Thyroid gland (tissue), 4 donors: Measurements from ENCODE around the gene TBCCD1. TPM values are rescaled to one million over a fixed set of nuclear protein-coding genes. Genes with fewer than 3 reads are reported as not detected.
A peak's percentile ranks its signal among the peaks of the same experiment; 100 is the strongest.

Experiments used
- DNase-seq, 2 donors: peaks; one replicate each; pipeline ENCODE4 v3.0.0-alpha.2; 2019
- H3K27ac ChIP-seq, 3 donors: fragments of 200-600 bp; sonication (generic); 1 replicate in 2 of 3; 2 replicates in 1 of 3; pipeline ENCODE4 v1.5.1; 2016 to 2019; ENCODE audit warnings: mild to moderate bottlenecking in 1 of 3, moderate library complexity in 1 of 3
- H3K27me3 ChIP-seq: fragments of 200-600 bp; sonication (generic); one replicate; pipeline ENCODE4 v1.5.1; 2019
- H3K36me3 ChIP-seq, 2 donors: fragments of 200-600 bp; sonication (generic); one replicate each; pipeline ENCODE4 v1.5.1; 2016 to 2019
- H3K4me1 ChIP-seq, 2 donors: fragments of 200-600 bp; sonication (generic); one replicate each; pipeline ENCODE4 v1.5.1; 2017 to 2019
- H3K4me3 ChIP-seq, 3 donors: fragments of 200-600 bp; sonication (generic); replicated peaks in 1 of 3; 1 replicate in 2 of 3; 2 replicates in 1 of 3; pipeline ENCODE4 v1.5.1; 2016; ENCODE audit warnings: mild to moderate bottlenecking in 1 of 3
- H3K9me3 ChIP-seq: fragments of 200-600 bp; sonication (generic); one replicate; pipeline ENCODE4 v1.5.1; 2017
- CTCF ChIP-seq, 6 experiments: fragments of 200-600 bp in 3 of 6; fragments of 450-650 bp in 3 of 6; sonication (generic) in 3 of 6; IDR thresholded peaks; one replicate each; pipeline ENCODE4 v1.5.1; 2016 to 2019; ENCODE audit warnings: antibody characterized with exemption in 6 of 6, mild to moderate bottlenecking in 2 of 6, inconsistent platforms in 1 of 6, moderate library complexity in 1 of 6
- POLR2A ChIP-seq, 2 donors: fragments of 450-650 bp; IDR thresholded peaks; one replicate each; pipeline ENCODE4 v1.6.1; 2017; ENCODE audit warnings: antibody characterized with exemption in 2 of 2, mild to moderate bottlenecking in 2 of 2, moderate library complexity in 1 of 2
- WGBS, 2 donors: methylation state at CpG; one replicate each; pipeline ENCODE4 v1.1.5; 2017; 5-methylcytosine and 5-hydroxymethylcytosine counted together
- intact Hi-C: fragments of 100-400 bp; cut with DNase I; formaldehyde crosslinking; loops from one replicate; pipeline ENCODE4 v1.15.1; 2023
- total RNA-seq, 4 donors: library from RNA; depleted of rRNA; stranded (reverse); fragments of >200 nt; gene quantifications; one replicate each; pipeline ENCODE4 v1.2.3, GENCODE V29; 2016

The TBCCD1 gene
- total RNA-seq, 4 donors from 2014 or later = 20.8 to 24.3 (median 21.6) TPM

- Histone ChIP-seq H3K9me3 (no peaks in the 10 kb centered on the region), H3K27me3 (no peaks in the 10 kb centered on the region), H3K36me3 (no peaks in the 10 kb centered on the region), H3K4me3 (no peak overlapping the region), H3K4me1 (peaks cover 0 to 3% of the 10 kb centered on the region in 2 donors), H3K27ac (no peak overlapping the region)
- intact Hi-C loops = no loop called here
- WGBS, 2 donors = 28 to 41% methylated on average over 17 of the region's 17 CpGs
- TF ChIP-seq CTCF (IDR thresholded peaks at IDR 0.05) (no peak), POLR2A (IDR thresholded peaks at IDR 0.05) (no peak)
- peak; percentile 70 for DNase-seq
These were observed 29.6 kb upstream of the TBCCD1 start for GRCh38 chr3:186596568-186597287.

- H3K27ac ChIP-seq = no peak overlapping the region
- H3K4me3 ChIP-seq = no peak overlapping the region
- DNase-seq = no peak
- intact Hi-C loops = no loop called here
- WGBS, 2 donors = 72 to 77% methylated on average over 3 to 6 of the region's 6 CpGs
- peaks cover 0 to 3% of the 10 kb centered on the region in 2 donors for H3K4me1 ChIP-seq
- TF ChIP-seq POLR2A (IDR thresholded peaks at IDR 0.05) = no peak
- TF ChIP-seq CTCF (IDR thresholded peaks at IDR 0.05) = no peak
- H3K36me3 ChIP-seq = no peaks in the 10 kb centered on the region
- H3K27me3 ChIP-seq = no peaks in the 10 kb centered on the region
- no peaks in the 10 kb centered on the region for H3K9me3 ChIP-seq
These were observed 27.5 kb upstream of the TBCCD1 start for GRCh38 chr3:186594591-186595113.

GRCh38 chr3:186593862-186594261 is 26.7 kb upstream of the TBCCD1 start:
- no peak for DNase-seq
- no peak overlapping the region for H3K27ac ChIP-seq
- H3K9me3 ChIP-seq = no peaks in the 10 kb centered on the region
- TF ChIP-seq CTCF (IDR thresholded peaks at IDR 0.05) (no peak), POLR2A (IDR thresholded peaks at IDR 0.05) (no peak)
- no peak overlapping the region for H3K4me3 ChIP-seq
- intact Hi-C loops = no loop called here
- 86 to 93% methylated on average over 3 of the region's 3 CpGs for WGBS, 2 donors
- peaks cover 0 to 3% of the 10 kb centered on the region in 2 donors for H3K4me1 ChIP-seq
- H3K36me3 ChIP-seq = no peaks in the 10 kb centered on the region
- H3K27me3 ChIP-seq = no peaks in the 10 kb centered on the region

- Histone ChIP-seq H3K4me1 (no peaks in the 10 kb centered on the region), H3K27ac (no peak overlapping the region), H3K27me3 (no peaks in the 10 kb centered on the region), H3K4me3 (no peak overlapping the region), H3K36me3 (no peaks in the 10 kb centered on the region), H3K9me3 (no peaks in the 10 kb centered on the region)
- intact Hi-C loops = no loop called here
- no peak for TF ChIP-seq CTCF (IDR thresholded peaks at IDR 0.05)
- TF ChIP-seq POLR2A (IDR thresholded peaks at IDR 0.05) = no peak
- WGBS, 2 donors = 91 to 93% methylated on average over 4 of the region's 4 CpGs
- no peak for DNase-seq
These were observed 25.5 kb upstream of the TBCCD1 start for GRCh38 chr3:186592682-186593081.

GRCh38 chr3:186590580-186591295 is 23.6 kb upstream of the TBCCD1 start:
- Histone ChIP-seq H3K9me3 (no peaks in the 10 kb centered on the region), H3K27ac (no peak overlapping the region), H3K27me3 (no peaks in the 10 kb centered on the region), H3K4me3 (no peak overlapping the region), H3K36me3 (peaks cover 2 to 5% of the 10 kb centered on the region in 2 donors), H3K4me1 (no peaks in the 10 kb centered on the region)
- intact Hi-C loops = no loop called here
- no peak for DNase-seq
- no peak for TF ChIP-seq POLR2A (IDR thresholded peaks at IDR 0.05)
- no peak for TF ChIP-seq CTCF (IDR thresholded peaks at IDR 0.05)
- 82 to 84% methylated on average over 7 of the region's 7 CpGs for WGBS, 2 donors
